Peyer's patch (tissue), 4 donors: ENCODE data around the gene MTUS2.

Experiments
- POLR2A ChIP-seq, 2 donors: fragments of 450-650 bp; IDR thresholded peaks; one replicate each; pipeline ENCODE4 v1.5.1; 2017; ENCODE audit warnings: antibody characterized with exemption in 2 of 2, mild to moderate bottlenecking in 2 of 2, moderate library complexity in 2 of 2
- TF ChIP-seq, protein P1 (sequence below), 6 experiments: fragments of 450-650 bp in 4 of 6; fragments of 200-600 bp in 2 of 6; sonication (generic) in 1 of 6; IDR thresholded peaks; one replicate each; pipeline ENCODE4 v1.5.1; 2017 to 2019; ENCODE audit warnings: antibody characterized with exemption in 6 of 6, mild to moderate bottlenecking in 3 of 6, moderate library complexity in 1 of 6

DNA sequence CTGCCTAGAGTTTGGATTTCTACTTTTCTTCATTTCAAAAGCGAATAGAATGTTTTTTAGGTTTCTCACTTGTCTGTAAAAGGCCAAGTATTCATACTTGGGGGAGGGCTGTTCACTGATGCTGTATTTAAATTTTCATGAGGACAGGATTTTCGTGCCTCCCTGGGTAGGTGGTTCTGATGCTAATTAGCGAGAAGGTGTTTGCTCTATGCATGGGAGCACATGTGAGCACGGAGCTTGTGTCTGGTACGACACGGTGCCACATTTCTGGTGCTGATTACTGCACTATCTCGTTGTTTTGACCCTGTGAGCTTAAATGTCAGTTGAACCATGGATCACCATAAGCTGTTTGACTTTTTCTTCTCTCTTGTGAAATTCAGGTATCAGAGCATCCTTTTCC, 45.8 kb downstream of the MTUS2 start:
- TF ChIP-seq POLR2A (IDR thresholded peaks at IDR 0.05): no peak
- TF ChIP-seq, protein P1, sequence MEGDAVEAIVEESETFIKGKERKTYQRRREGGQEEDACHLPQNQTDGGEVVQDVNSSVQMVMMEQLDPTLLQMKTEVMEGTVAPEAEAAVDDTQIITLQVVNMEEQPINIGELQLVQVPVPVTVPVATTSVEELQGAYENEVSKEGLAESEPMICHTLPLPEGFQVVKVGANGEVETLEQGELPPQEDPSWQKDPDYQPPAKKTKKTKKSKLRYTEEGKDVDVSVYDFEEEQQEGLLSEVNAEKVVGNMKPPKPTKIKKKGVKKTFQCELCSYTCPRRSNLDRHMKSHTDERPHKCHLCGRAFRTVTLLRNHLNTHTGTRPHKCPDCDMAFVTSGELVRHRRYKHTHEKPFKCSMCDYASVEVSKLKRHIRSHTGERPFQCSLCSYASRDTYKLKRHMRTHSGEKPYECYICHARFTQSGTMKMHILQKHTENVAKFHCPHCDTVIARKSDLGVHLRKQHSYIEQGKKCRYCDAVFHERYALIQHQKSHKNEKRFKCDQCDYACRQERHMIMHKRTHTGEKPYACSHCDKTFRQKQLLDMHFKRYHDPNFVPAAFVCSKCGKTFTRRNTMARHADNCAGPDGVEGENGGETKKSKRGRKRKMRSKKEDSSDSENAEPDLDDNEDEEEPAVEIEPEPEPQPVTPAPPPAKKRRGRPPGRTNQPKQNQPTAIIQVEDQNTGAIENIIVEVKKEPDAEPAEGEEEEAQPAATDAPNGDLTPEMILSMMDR (IDR thresholded peaks at IDR 0.05): no peak
